GM12878 (cell line): ENCODE results near the gene WHRN. TPM values are rescaled to one million over a fixed set of nuclear protein-coding genes. Genes with fewer than 3 reads are reported as not detected.

Experiments
- ATAC-seq: fragments of 200-7000 bp; cut with Tn5 transposase; 3 replicates; pipeline ENCODE4 v1.9.1; 2020; ENCODE audit warnings: mild to moderate bottlenecking, moderate library complexity
- BruUV-seq: library from RNA; stranded (reverse); fragments of 400-500 nt; replicated peaks from 2 replicates; lab custom pipeline; 2021; lab: Mats Ljungman, UMichigan
- CTCF ChIA-PET: fragments of 300-600 bp; sonication (Branson Sonifier 250); formaldehyde crosslinking; extraction: SDS; loops from one replicate; lab custom pipeline; 2021; ENCODE audit warnings: inconsistent platforms; lab: Yijun Ruan, JAX
- POLR2A ChIA-PET: fragments of 350-600 bp; formaldehyde crosslinking; extraction: SDS; loops from one replicate; lab custom pipeline; 2021; ENCODE audit warnings: inconsistent platforms; lab: Charles Lee
- RAD21 ChIA-PET: fragments of 300-600 bp; sonication (Branson Sonifier 250); formaldehyde crosslinking; loops from one replicate; lab custom pipeline; 2023; ENCODE audit warnings: antibody characterized with exemption; ENCODE audit not compliant: unreplicated experiment; lab: Charles Lee
- SMC1A ChIA-PET: fragments of 300-600 bp; sonication (Branson Sonifier 250); formaldehyde crosslinking; loops from one replicate; lab custom pipeline; 2023; ENCODE audit not compliant: unreplicated experiment, uncharacterized antibody; lab: Charles Lee
- DNase-seq: peaks from one replicate; pipeline ENCODE4 v3.0.0-alpha.2; 2011; ENCODE audit warnings: low read depth, low spot score
- FAIRE-seq: peaks from 3 replicates; lab custom pipeline; 2011; peaks lifted over from hg19 to GRCh38; lab: Jason Lieb, UNC
- H2AFZ ChIP-seq: 2 replicates; pipeline ENCODE4 v1.6.0; 2011; ENCODE audit warnings: low read depth, low read length, control low read depth; ENCODE audit not compliant: control insufficient read depth
- H3K27ac ChIP-seq: 2 replicates; pipeline ENCODE4 v1.5.1; 2011; ENCODE audit warnings: control low read depth; ENCODE audit not compliant: control insufficient read depth, insufficient read depth
- H3K27me3 ChIP-seq, 2 experiments: replicated peaks in 1 of 2; 2 replicates each; pipeline versions ENCODE4 v1.6.0 to v1.6.1; 2011; ENCODE audit warnings: low read length in 1 of 2; ENCODE audit not compliant: control insufficient read depth in 2 of 2, insufficient read depth in 2 of 2
- H3K36me3 ChIP-seq, 2 experiments: 2 replicates each; pipeline ENCODE4 v1.5.1; 2011; ENCODE audit warnings: low read length in 1 of 2; ENCODE audit not compliant: control insufficient read depth in 2 of 2, insufficient read depth in 2 of 2
- H3K4me1 ChIP-seq: 2 replicates; pipeline ENCODE4 v1.6.1; 2011; ENCODE audit warnings: mild to moderate bottlenecking, low read length, moderate library complexity, mixed read lengths; ENCODE audit not compliant: control insufficient read depth, insufficient read depth
- H3K4me2 ChIP-seq: 2 replicates; pipeline ENCODE4 v1.6.0; 2011; ENCODE audit warnings: control low read depth; ENCODE audit not compliant: control insufficient read depth, insufficient read depth
- H3K4me3 ChIP-seq: fragments of 200-600 bp; sonication (generic); 2 replicates; pipeline ENCODE4 v1.5.1; 2016
- H3K79me2 ChIP-seq: 2 replicates; pipeline ENCODE4 v1.6.0; 2011; ENCODE audit warnings: low read length; ENCODE audit not compliant: control insufficient read depth, insufficient read depth
- H3K9ac ChIP-seq: 2 replicates; pipeline ENCODE4 v1.8.0; 2011; ENCODE audit warnings: low read length, control low read depth, mixed read lengths; ENCODE audit not compliant: control insufficient read depth, insufficient read depth
- H3K9me3 ChIP-seq: replicated peaks from 3 replicates; pipeline ENCODE4 v1.5.1; 2011; ENCODE audit warnings: mild to moderate bottlenecking, low read length; ENCODE audit not compliant: control insufficient read depth, insufficient read depth
- H4K20me1 ChIP-seq: 2 replicates; pipeline ENCODE4 v1.6.0; 2011; ENCODE audit not compliant: control insufficient read depth, insufficient read depth
- CBFB ChIP-seq: IDR thresholded peaks from 2 replicates; pipeline ENCODE4 v1.6.1; 2016; ENCODE audit warnings: antibody characterized with exemption, low read depth
- CHD4 ChIP-seq: fragments of 200-600 bp; sonication (generic); IDR thresholded peaks from 2 replicates; pipeline ENCODE4 v1.6.1; 2016; ENCODE audit warnings: mild to moderate bottlenecking
- CUX1 ChIP-seq: IDR thresholded peaks from 2 replicates; pipeline ENCODE4 v1.6.1; 2012; ENCODE audit warnings: improper control_type of control experiment, low read depth, low read length; ENCODE audit not compliant: insufficient replicate concordance
- ELK1 ChIP-seq: IDR thresholded peaks from 2 replicates; pipeline ENCODE4 v1.6.1; 2012; ENCODE audit warnings: low read depth, low read length, improper control_type of control experiment
- JUND ChIP-seq: IDR thresholded peaks from 2 replicates; pipeline ENCODE4 v1.6.1; 2012; ENCODE audit warnings: low read depth, mild to moderate bottlenecking, low read length, improper control_type of control experiment, moderate library complexity
- KAT2A ChIP-seq: conservative IDR thresholded peaks from 2 replicates; pipeline ENCODE4 v1.6.1; 2011; ENCODE audit warnings: low read depth, low read length; ENCODE audit not compliant: control insufficient read depth
- POLR2A ChIP-seq: IDR thresholded peaks from 2 replicates; pipeline ENCODE4 v1.6.1; 2011; ENCODE audit warnings: low read depth, mild to moderate bottlenecking, low read length
- SMAD1 ChIP-seq: fragments of 450-650 bp; IDR thresholded peaks from 2 replicates; pipeline ENCODE4 v1.6.1; 2018; ENCODE audit warnings: mild to moderate bottlenecking, low read depth; ENCODE audit not compliant: partially characterized antibody
- SPI1 ChIP-seq: IDR thresholded peaks from 2 replicates; pipeline ENCODE4 v1.6.1; 2011; ENCODE audit warnings: low read depth, mild to moderate bottlenecking, low read length, moderate library complexity, borderline replicate concordance; ENCODE audit not compliant: insufficient read depth
- TCF7 ChIP-seq: IDR thresholded peaks from 2 replicates; pipeline ENCODE4 v1.6.1; 2014; ENCODE audit warnings: antibody characterized with exemption, borderline replicate concordance
- WRNIP1 ChIP-seq: IDR thresholded peaks from 2 replicates; pipeline ENCODE4 v1.6.1; 2011; ENCODE audit warnings: low read depth, low read length, improper control_type of control experiment, borderline replicate concordance
- ZNF24 ChIP-seq: fragments of 450-650 bp; IDR thresholded peaks from 2 replicates; pipeline ENCODE4 v1.6.1; 2017; ENCODE audit warnings: antibody characterized with exemption, mild to moderate bottlenecking
- WGBS: methylation state at CpG from one replicate; pipeline ENCODE4 v1.1.6; 2016; ENCODE audit warnings: low lambda C conversion rate; ENCODE audit not compliant: insufficient replicate concordance, insufficient coverage; ENCODE audit errors: missing lambda C conversion rate; 5-methylcytosine and 5-hydroxymethylcytosine counted together
- in situ Hi-C: fragments of 300-500 bp; cut with MboI; formaldehyde crosslinking; loops from 9 replicates; pipeline ENCODE4 v1.14.3; 2018; ENCODE audit warnings: mixed read lengths
- intact Hi-C: fragments of 100-400 bp; cut with micrococcal nuclease; formaldehyde crosslinking; loops from one replicate; pipeline ENCODE4 v1.14.2; 2022; ENCODE audit not compliant: unreplicated experiment
- polyA plus RNA-seq, 11 experiments: library from polyadenylated mRNA; depleted of rRNA in 4 of 11; unstranded in 6 of 11; stranded (reverse) in 5 of 11; fragments of >200 nt; fragmentation: Nextera tagmentation in 4 of 11; fragmentation: Illumina TruSeq in 1 of 11; extraction: Ambion mirVana in 4 of 11; extraction: Trizol in 1 of 11; gene quantifications; 1 replicate in 1 of 11; 2 replicates in 10 of 11; pipeline versions ENCODE4 v1.2.1 to v1.2.3, GENCODE V29; 2011 to 2016; ENCODE audit warnings: inconsistent platforms in 2 of 11, missing spikeins in 2 of 11, low read depth in 1 of 11
- total RNA-seq, 4 experiments: library from RNA; depleted of rRNA in 3 of 4; stranded (reverse); fragments of >200 nt in 3 of 4; fragmentation: Illumina TruSeq in 1 of 4; extraction: Trizol in 1 of 4; gene quantifications; 2 replicates each; pipeline versions ENCODE4 v1.2.1 to v1.2.3, GENCODE V29; 2013 to 2021

WHRN gene
- total and polyA plus RNA-seq, 10 of the 15 experiments (the other 5 are each of a cell fraction or from before 2014, with no cell fraction given), result 0.04 to 18.2 (median 0.68) TPM; not detected in 1

DNA sequence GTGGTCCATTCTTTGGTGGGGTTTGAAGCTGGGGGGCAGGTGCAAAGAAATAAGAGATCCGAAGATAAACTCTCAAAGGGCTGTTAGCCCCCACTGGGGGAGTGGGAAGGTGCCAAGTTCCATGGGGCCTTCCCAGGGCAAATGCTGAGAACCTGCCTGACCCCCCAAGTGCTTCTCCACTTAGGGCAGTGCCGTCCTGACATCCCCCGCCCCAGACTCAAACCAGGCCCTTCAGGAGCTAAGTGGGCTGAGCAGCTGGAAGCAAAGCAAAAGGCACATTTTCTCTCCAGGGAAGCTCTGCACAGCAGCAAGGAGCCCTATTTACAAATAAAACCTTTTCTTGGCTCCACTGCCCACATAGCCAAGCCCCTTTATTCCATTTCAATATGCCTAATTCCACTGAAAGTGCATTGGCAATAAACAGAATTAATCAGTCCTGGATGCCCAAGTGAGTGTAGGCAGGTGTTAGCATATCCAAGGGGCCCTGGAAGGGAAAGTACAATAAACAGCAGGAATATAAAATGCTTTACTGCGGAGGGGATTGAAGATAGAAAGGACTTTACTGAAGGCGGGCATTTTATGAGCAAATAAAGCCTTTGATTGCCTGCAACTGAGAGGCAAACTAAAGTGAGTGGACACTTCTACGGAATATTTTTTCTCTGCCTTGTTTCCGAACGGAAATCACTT, 44.6 kb downstream of the WHRN start:
- H3K27me3 ChIP-seq, result no peaks in the 10 kb centered on the region
- H3K9me3 ChIP-seq, result no peaks in the 10 kb centered on the region
- in situ Hi-C loops (no loop called here), intact Hi-C loops (no loop called here)
- ChIA-PET SMC1A (no interaction called here), RAD21 (no interaction called here)
- no peak overlapping the region for H3K4me2 ChIP-seq
- DNase-seq, result no peak
- no peak for ATAC-seq
- TF ChIP-seq TCF7 (no peak), SMAD1 (no peak), CHD4 (no peak), ELK1 (no peak), WRNIP1 (no peak), CBFB (no peak), JUND (no peak), CUX1 (no peak), ZNF24 (no peak), SPI1 (no peak), POLR2A (no peak), KAT2A (no peak)
- TF ChIP-seq, all 136 proteins: peak for 0
- Histone ChIP-seq H3K4me3 (no peak overlapping the region), H4K20me1 (no peaks in the 10 kb centered on the region), H3K4me1 (no peaks in the 10 kb centered on the region), H2AFZ (no peak overlapping the region), H3K79me2 (no peaks in the 10 kb centered on the region), H3K27ac (no peak overlapping the region), H3K36me3 (no peaks in the 10 kb centered on the region), H3K9ac (no peak overlapping the region)
- 31% methylated on average over 8 of the region's 8 CpGs for WGBS
- POLR2A ChIA-PET, result no interaction called here
- no TSS peak for BruUV-seq
- FAIRE-seq, result no peak
- CTCF ChIA-PET, result interaction anchor here (0.7 kb wide), 1 partner anchor 47 kb away, joined by 3 read pairs; no protein-coding TSS in a partner anchor
